HCT116 (cell line): Measurements from ENCODE around the gene CCDC74A. TPM values are rescaled to one million over a fixed set of nuclear protein-coding genes. Genes with fewer than 3 reads are reported as not detected.

Experiments used
- ATAC-seq: fragments of 200-7000 bp; cut with Tn5 transposase; 2 replicates; pipeline ENCODE4 v1.9.1; 2020; ENCODE audit warnings: mild to moderate bottlenecking, moderate library complexity
- BruUV-seq: library from RNA; stranded (reverse); fragments of 400-500 nt; replicated peaks from 2 replicates; lab custom pipeline; 2021; lab: Mats Ljungman, UMichigan
- CTCF ChIA-PET: fragments of 300-600 bp; sonication (Branson Sonifier 250); formaldehyde crosslinking; loops from one replicate; lab custom pipeline; 2021; ENCODE audit warnings: antibody characterized with exemption; lab: Charles Lee
- POLR2A ChIA-PET: fragments of 300-600, 350-600 bp; sonication (Branson Sonifier 250); formaldehyde crosslinking; loops from one replicate; lab custom pipeline; 2021; ENCODE audit warnings: antibody characterized with exemption; lab: Charles Lee
- RAD21 ChIA-PET, 2 experiments: fragments of 300-600 bp; sonication (Branson Sonifier 250); formaldehyde crosslinking; loops; one replicate each; lab custom pipeline; 2023; ENCODE audit warnings: low total read pairs in 2 of 2; ENCODE audit not compliant: uncharacterized antibody in 2 of 2, unreplicated experiment in 2 of 2, low non-redundant PET in 1 of 2; lab: Charles Lee
- DNase-seq: peaks from one replicate; pipeline ENCODE4 v3.0.0-alpha.2; 2010; ENCODE audit warnings: low read depth, low spot score
- H2AFZ ChIP-seq: fragments of 200-600 bp; shearing (Covaris generic), sonication (generic); 2 replicates; pipeline ENCODE4 v1.6.1; 2017; ENCODE audit warnings: low read depth, mixed run types, mixed read lengths, antibody characterized with exemption, low read length; ENCODE audit not compliant: poor library complexity, severe bottlenecking
- H3K27ac ChIP-seq: 2 replicates; pipeline ENCODE4 v1.5.1; 2012; ENCODE audit warnings: low read depth, low read length
- H3K27me3 ChIP-seq: fragments of 200-600 bp; sonication (generic); 2 replicates; pipeline ENCODE4 v1.6.1; 2016; ENCODE audit warnings: mixed run types, low read length, mixed read lengths; ENCODE audit not compliant: insufficient read depth
- H3K36me3 ChIP-seq, 2 experiments: fragments of 200-500 bp in 1 of 2; fragments of 200-600 bp in 1 of 2; sonication (Bioruptor generic) in 1 of 2; sonication (generic) in 1 of 2; 2 replicates each; pipeline versions ENCODE4 v1.5.1 to v1.6.1; 2014 to 2016; ENCODE audit warnings: low read length in 2 of 2, inconsistent platforms in 1 of 2, mixed read lengths in 1 of 2, mixed run types in 1 of 2; ENCODE audit not compliant: insufficient read depth in 2 of 2, control insufficient read depth in 1 of 2
- H3K4me1 ChIP-seq, 2 experiments: fragments of 200-600 bp in 1 of 2; sonication (generic) in 1 of 2; 2 replicates each; pipeline versions ENCODE4 v1.5.1 to v1.6.1; 2012 to 2017; ENCODE audit warnings: low read length in 2 of 2, inconsistent platforms in 1 of 2, mild to moderate bottlenecking in 1 of 2, mixed read lengths in 1 of 2, mixed run types in 1 of 2, moderate library complexity in 1 of 2; ENCODE audit not compliant: insufficient read depth in 2 of 2, control insufficient read depth in 1 of 2
- H3K4me2 ChIP-seq: fragments of 200-600 bp; sonication (generic); 2 replicates; pipeline ENCODE4 v1.6.1; 2017; ENCODE audit warnings: mixed run types, low read length, mixed read lengths
- H3K4me3 ChIP-seq, 2 experiments: fragments of 200-600 bp in 1 of 2; sonication (generic) in 1 of 2; replicated peaks in 1 of 2; 2 replicates each; pipeline ENCODE4 v1.5.1; 2011 to 2016; ENCODE audit warnings: low read length in 2 of 2, control low read depth in 1 of 2, low read depth in 1 of 2, mild to moderate bottlenecking in 1 of 2, mixed read lengths in 1 of 2, mixed run types in 1 of 2
- H3K79me2 ChIP-seq: fragments of 200-600 bp; sonication (generic); 2 replicates; pipeline ENCODE4 v1.6.1; 2017; ENCODE audit warnings: mild to moderate bottlenecking, mixed run types, low read length, moderate library complexity, mixed read lengths; ENCODE audit not compliant: insufficient read depth
- H3K9ac ChIP-seq: fragments of 200-600 bp; sonication (generic); 2 replicates; pipeline ENCODE4 v1.6.1; 2016; ENCODE audit warnings: low read length, mixed read lengths
- H3K9me2 ChIP-seq: fragments of 200-600 bp; sonication (generic), shearing (Covaris generic); 2 replicates; pipeline ENCODE4 v1.6.1; 2017; ENCODE audit warnings: mixed run types, mild to moderate bottlenecking, moderate library complexity; ENCODE audit not compliant: insufficient read depth
- H3K9me3 ChIP-seq, 2 experiments: fragments of 200-500 bp in 1 of 2; fragments of 200-600 bp in 1 of 2; sonication (Bioruptor generic) in 1 of 2; sonication (generic) in 1 of 2; 2 replicates each; pipeline ENCODE4 v1.6.1; 2014 to 2017; ENCODE audit warnings: low read length in 2 of 2, mixed read lengths in 2 of 2, inconsistent platforms in 1 of 2, low read depth in 1 of 2, mild to moderate bottlenecking in 1 of 2, mixed run types in 1 of 2, moderate library complexity in 1 of 2; ENCODE audit not compliant: control insufficient read depth in 1 of 2, insufficient read depth in 1 of 2
- H4K20me1 ChIP-seq: fragments of 200-600 bp; sonication (generic), shearing (Covaris generic); 2 replicates; pipeline ENCODE4 v1.6.1; 2017; ENCODE audit warnings: mixed run types, mild to moderate bottlenecking, moderate library complexity; ENCODE audit not compliant: insufficient read depth
- CBX3 ChIP-seq: IDR thresholded peaks from 2 replicates; pipeline ENCODE4 v1.6.1; 2012; ENCODE audit warnings: low read depth
- CEBPB ChIP-seq: IDR thresholded peaks from 2 replicates; pipeline ENCODE4 v1.6.1; 2012; ENCODE audit warnings: low read depth
- CTCF ChIP-seq, 3 experiments: fragments of 200-600 bp in 1 of 3; sonication (generic) in 1 of 3; IDR thresholded peaks in 2 of 3; conservative IDR thresholded peaks in 1 of 3; 2 replicates each; pipeline ENCODE4 v1.5.1; 2012 to 2017; ENCODE audit warnings: low read depth in 2 of 3, low read length in 2 of 3, antibody characterized with exemption in 1 of 3, borderline replicate concordance in 1 of 3, control low read depth in 1 of 3, mild to moderate bottlenecking in 1 of 3, mixed read lengths in 1 of 3, mixed run types in 1 of 3, moderate library complexity in 1 of 3; ENCODE audit not compliant: insufficient read depth in 1 of 3
- EGR1 ChIP-seq: IDR thresholded peaks from 2 replicates; pipeline ENCODE4 v1.6.1; 2012; ENCODE audit warnings: low read depth
- ELF1 ChIP-seq: IDR thresholded peaks from 2 replicates; pipeline ENCODE4 v1.6.1; 2012; ENCODE audit warnings: low read depth, borderline replicate concordance
- EZH2 ChIP-seq: fragments of 200-600 bp; sonication (generic); IDR thresholded peaks from 2 replicates; pipeline ENCODE4 v1.6.1; 2017; ENCODE audit warnings: antibody characterized with exemption, mixed run types
- FOSL1 ChIP-seq: IDR thresholded peaks from 2 replicates; pipeline ENCODE4 v1.6.1; 2012; ENCODE audit warnings: low read depth
- JUND ChIP-seq: IDR thresholded peaks from 2 replicates; pipeline ENCODE4 v1.6.1; 2012
- POLR2A ChIP-seq: IDR thresholded peaks from 2 replicates; pipeline ENCODE4 v1.7.0; 2011; ENCODE audit warnings: borderline replicate concordance; ENCODE audit not compliant: insufficient read depth, insufficient read length; ENCODE audit errors: extremely low read depth
- POLR2AphosphoS5 ChIP-seq: IDR thresholded peaks from 2 replicates; pipeline ENCODE4 v1.6.1; 2011; ENCODE audit warnings: mild to moderate bottlenecking, low read depth, low read length, moderate library complexity
- RAD21 ChIP-seq: IDR thresholded peaks from 2 replicates; pipeline ENCODE4 v1.6.1; 2012; ENCODE audit warnings: low read depth, mild to moderate bottlenecking
- REST ChIP-seq: IDR thresholded peaks from 2 replicates; pipeline ENCODE4 v1.6.1; 2012; ENCODE audit warnings: low read depth
- SIN3A ChIP-seq: IDR thresholded peaks from 2 replicates; pipeline ENCODE4 v1.6.1; 2012; ENCODE audit warnings: low read depth
- SP1 ChIP-seq: IDR thresholded peaks from 2 replicates; pipeline ENCODE4 v1.6.1; 2012; ENCODE audit warnings: low read depth
- SRF ChIP-seq: IDR thresholded peaks from 2 replicates; pipeline ENCODE4 v1.6.1; 2012; ENCODE audit warnings: low read depth
- ZBTB33 ChIP-seq: IDR thresholded peaks from 2 replicates; pipeline ENCODE4 v1.6.1; 2011; ENCODE audit warnings: mild to moderate bottlenecking, low read length, moderate library complexity; ENCODE audit not compliant: insufficient replicate concordance; ENCODE audit errors: extremely low read depth
- ZFX ChIP-seq: fragments of 450-650 bp; IDR thresholded peaks from 2 replicates; pipeline ENCODE4 v1.6.1; 2017
- ZNF274 ChIP-seq: fragments of 200-500 bp; sonication (Bioruptor generic); IDR thresholded peaks from 2 replicates; pipeline ENCODE4 v1.6.1; 2014; ENCODE audit warnings: mild to moderate bottlenecking, low read depth, low read length, inconsistent platforms
- intact Hi-C: fragments of 100-400 bp; cut with micrococcal nuclease; formaldehyde crosslinking; loops from 2 replicates; pipeline ENCODE4 v1.10.0; 2022
- total RNA-seq: library from RNA; stranded (reverse); gene quantifications from one replicate; pipeline ENCODE4 v1.2.1, GENCODE V29; 2021; ENCODE audit not compliant: unreplicated experiment

CCDC74A gene
- total RNA-seq, 1 experiment from 2014 or later: 13.6 TPM

- no peak for TF ChIP-seq ZBTB33
- no peak for TF ChIP-seq POLR2AphosphoS5
- no peak for TF ChIP-seq FOSL1
- TF ChIP-seq SP1: no peak
- TF ChIP-seq RAD21: no peak
- no peak for TF ChIP-seq ELF1
Measured at GRCh38 chr2:131566371-131566770, 38.7 kb downstream of the CCDC74A start (continued).

GRCh38 chr2:131567891-131568290, 40.2 kb downstream of the CCDC74A start:
- no TSS peak for BruUV-seq
- no peak for DNase-seq
- ChIA-PET POLR2A (no interaction called here), RAD21 (no interaction called here), CTCF (no interaction called here)
- Histone ChIP-seq H2AFZ (no peak overlapping the region), H3K4me2 (no peak overlapping the region), H4K20me1 (no peaks in the 10 kb centered on the region), H3K9ac (no peak overlapping the region), H3K9me3 (no peaks in the 10 kb centered on the region), H3K36me3 (no peaks in the 10 kb centered on the region), H3K27ac (no peak overlapping the region), H3K79me2 (no peaks in the 10 kb centered on the region), H3K9me2 (no peaks in the 10 kb centered on the region), H3K4me1 (no peaks in the 10 kb centered on the region), H3K4me3 (no peak overlapping the region), H3K27me3 (peaks cover 60% of the 10 kb centered on the region)
- ATAC-seq: no peak
- intact Hi-C loops: no loop called here
- TF ChIP-seq EZH2 (no peak), REST (no peak), CBX3 (no peak), EGR1 (no peak), SIN3A (no peak), JUND (no peak), SP1 (no peak), RAD21 (no peak), SRF (no peak), POLR2A (no peak), FOSL1 (no peak), CEBPB (no peak), ZFX (no peak), ZNF274 (no peak), ZBTB33 (no peak), CTCF (IDR thresholded peaks at IDR 0.05 in 2 of 3, conservative IDR thresholded peaks at IDR 0.05 in 1 of 3; ENCODE audit: borderline replicate concordance in 1 of 3, insufficient read depth in 1 of 3, low read depth in 2 of 3, low read length in 2 of 3) (no peak)
